GOT3 (cell line): ENCODE results near the gene RALY.
"Not testable (repeated sequence)": the region's sequence is repeated elsewhere in the genome, so short reads cannot be mapped to it uniquely, and the experiment has no call there.

Experiments
- DNase-seq: peaks from one replicate; lab custom pipeline; 2025; ENCODE audit warnings: mixed read lengths; lab: John Stamatoyannopoulos, UW

The RALY gene

GRCh38 chr20:34109442-34109841 lies 115.7 kb downstream of the RALY start:
- no peak for DNase-seq

GRCh38 chr20:34110025-34110744 lies 116.5 kb downstream of the RALY start:
- DNase-seq, result no peak

- DNase-seq, result no peak
Measured at GRCh38 chr20:34110745-34111641, 117.3 kb downstream of the RALY start.

GRCh38 chr20:34111702-34112599 lies 118.2 kb downstream of the RALY start, which contains the start of gene EIF2S2:
Gene EIF2S2, minus strand, starts transcription at chr20:34112243. Its CDS starts 133 bp downstream, at chr20:34112110.
- peak; percentile 95 for DNase-seq

- no peak for DNase-seq
Measured at GRCh38 chr20:34112600-34113101, 118.9 kb downstream of the RALY start.

- DNase-seq, result no peak
Measured at GRCh38 chr20:34114809-34115208, 121.1 kb downstream of the RALY start.

GRCh38 chr20:34115232-34115631 lies 121.5 kb downstream of the RALY start:
- DNase-seq, result no peak

GRCh38 chr20:34120213-34120612 lies 126.5 kb downstream of the RALY start:
- DNase-seq, result no peak

GRCh38 chr20:34122274-34122980 lies 128.7 kb downstream of the RALY start:
- DNase-seq, result no peak

- no peak for DNase-seq
Measured at GRCh38 chr20:34123309-34123708, 129.6 kb downstream of the RALY start.

GRCh38 chr20:34124469-34125249 lies 130.9 kb downstream of the RALY start:
- DNase-seq, result no peak

- DNase-seq, result no peak
Measured at GRCh38 chr20:34127792-34128191, 134.1 kb downstream of the RALY start.

- peak; percentile 15 for DNase-seq
Measured at GRCh38 chr20:34129518-34130162, 135.9 kb downstream of the RALY start.

GRCh38 chr20:34131491-34131890 lies 137.8 kb downstream of the RALY start:
- DNase-seq, result no peak

GRCh38 chr20:34132491-34132890 lies 138.8 kb downstream of the RALY start:
- not testable (repeated sequence) for DNase-seq

GRCh38 chr20:34132943-34133342 lies 139.2 kb downstream of the RALY start:
- not testable (repeated sequence) for DNase-seq

GRCh38 chr20:34133365-34133860 lies 139.7 kb downstream of the RALY start:
- DNase-seq, result not testable (repeated sequence)
